Activated CD8-positive, alpha-beta memory T cell treated with anti-CD3 and anti-CD28 coated beads, Interleukin-2, amount 50 U/mL, for 24 hours (primary cell): Measurements from ENCODE around the gene PRR20C.
"Not testable (repeated sequence)": the region's sequence is repeated elsewhere in the genome, so short reads cannot be mapped to it uniquely, and the experiment has no call there.

ENCODE experiments used
- DNase-seq: peaks from one replicate; pipeline ENCODE4 v3.0.0-alpha.2; 2020; ENCODE audit errors: extremely low read depth

PRR20C gene

GRCh38 chr13:57153761-57154160, at the start of gene PRR20C:
Gene PRR20C, plus strand, starts transcription at chr13:57154061. Its CDS starts 387 bp downstream, at chr13:57154448.
- not testable (repeated sequence) for DNase-seq

DNA sequence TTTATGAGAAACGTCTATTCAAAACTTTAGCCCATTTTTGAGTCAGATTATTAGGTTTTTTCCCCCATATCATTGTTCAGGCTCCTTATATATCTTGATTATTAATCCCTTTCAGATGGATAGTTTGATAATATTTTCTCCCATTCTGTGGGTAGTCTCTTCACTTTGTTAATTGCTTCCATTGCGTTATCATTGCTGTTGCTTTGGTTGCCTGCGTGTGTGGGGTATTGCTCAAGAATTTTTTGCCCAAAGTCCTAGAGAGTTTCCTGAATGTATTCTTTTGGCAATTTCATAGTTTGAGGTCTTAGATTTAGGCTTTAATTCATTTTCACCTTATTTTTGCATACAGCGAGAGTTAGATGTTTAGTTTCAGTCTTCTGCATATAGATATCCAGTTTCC, 38.9 kb upstream of the PRR20C start:
- DNase-seq = no peak

DNA sequence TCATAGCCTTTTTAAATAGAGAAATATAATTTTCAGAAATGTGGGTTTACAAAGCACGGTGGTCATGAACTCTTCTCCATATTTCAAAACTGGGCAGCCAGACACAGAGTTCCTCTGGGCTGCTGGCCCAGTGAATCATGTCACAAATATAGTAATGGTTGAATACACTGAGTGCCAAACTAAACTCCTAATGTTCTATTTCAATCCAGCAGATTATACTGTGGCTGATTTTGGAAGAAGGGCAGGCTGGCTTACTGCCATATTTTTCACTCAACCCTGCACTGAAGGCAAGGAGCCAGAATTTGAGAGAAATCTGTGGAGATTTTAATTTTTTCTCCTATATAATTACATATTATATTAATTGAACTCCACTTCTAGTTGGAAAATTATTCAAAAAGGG, 30.2 kb upstream of the PRR20C start:
- DNase-seq = no peak

DNA sequence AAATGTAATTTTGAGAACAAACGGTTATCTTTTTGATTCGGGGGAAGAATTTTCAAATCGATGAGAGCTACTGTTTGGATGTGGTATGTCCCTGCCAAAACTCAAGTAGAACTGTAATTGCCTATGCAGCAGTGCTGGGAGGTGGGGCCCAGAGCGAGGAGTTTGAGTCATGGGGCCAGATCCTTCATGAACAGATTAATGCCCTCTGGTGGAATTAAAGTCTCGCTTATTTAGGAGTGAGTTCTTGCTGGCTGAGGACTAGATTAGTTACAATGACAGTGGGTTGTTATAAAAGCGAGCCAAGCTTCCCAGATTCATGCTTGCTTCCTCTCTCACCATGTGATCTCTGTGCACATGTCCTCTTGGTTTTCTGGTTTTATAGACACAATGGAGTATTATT, 25.0 kb upstream of the PRR20C start:
- DNase-seq = no peak

GRCh38 chr13:57136093-57136492, 17.8 kb upstream of the PRR20C start:
- DNase-seq = no peak

GRCh38 chr13:57137585-57137984, 16.3 kb upstream of the PRR20C start:
- DNase-seq = no peak

- DNase-seq = no peak
These were observed 14.9 kb upstream of the PRR20C start for GRCh38 chr13:57138988-57139387.

DNA sequence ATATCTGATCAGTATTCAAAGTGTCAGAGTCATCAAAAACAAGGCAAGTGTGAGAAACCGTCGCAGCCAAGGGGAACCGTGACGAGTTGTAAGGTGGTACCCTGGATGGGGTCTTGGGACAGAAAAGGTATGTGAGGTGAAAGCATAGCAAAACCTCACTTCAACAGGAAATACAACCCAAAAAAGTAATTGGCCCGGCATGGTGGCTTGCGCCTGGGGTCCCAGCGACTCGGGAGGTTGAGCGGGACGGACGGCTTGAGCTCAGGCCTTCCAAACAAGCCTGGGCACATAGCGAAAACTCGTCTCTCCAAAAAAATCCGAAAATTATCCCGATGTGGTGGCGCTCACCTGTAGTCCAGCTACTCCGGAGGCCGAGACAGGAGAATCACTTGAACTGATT, 14.1 kb upstream of the PRR20C start:
- DNase-seq = not testable (repeated sequence)

- DNase-seq = not testable (repeated sequence)
These were observed 13.5 kb upstream of the PRR20C start, which contains the start of gene PRR20A for GRCh38 chr13:57140235-57140968. Gene PRR20A, plus strand, starts transcription at chr13:57140918. Its CDS starts 387 bp downstream, at chr13:57141305.

DNA sequence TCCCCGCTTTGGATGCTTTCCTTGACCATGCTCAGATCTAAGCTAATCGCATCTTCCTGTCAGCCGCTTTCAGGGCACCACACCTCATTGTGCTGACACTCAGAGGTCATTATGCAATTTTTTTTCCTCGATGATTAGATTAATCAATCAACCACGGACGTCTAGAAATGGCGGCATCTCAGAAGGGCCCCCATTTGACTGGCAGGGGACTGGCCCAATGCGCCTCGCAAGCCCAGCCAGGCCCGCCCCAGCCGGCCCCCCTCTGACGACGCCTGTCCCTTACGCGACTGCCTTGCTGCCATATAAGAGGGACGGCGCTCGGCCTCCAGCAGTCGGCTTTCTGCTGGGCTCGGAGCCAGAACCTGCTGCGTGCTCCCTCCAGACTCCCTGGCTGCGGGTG, 6.7 kb upstream of the PRR20C start, which contains the start of gene PRR20B:
Gene PRR20B, plus strand, starts transcription at position 301 of the 400 bp plus-strand sequence. CDS start 387 bp downstream, outside the sequence.
- DNase-seq = not testable (repeated sequence)

- not testable (repeated sequence) for DNase-seq
These were observed 5.8 kb upstream of the PRR20C start for GRCh38 chr13:57148106-57148505.

DNA sequence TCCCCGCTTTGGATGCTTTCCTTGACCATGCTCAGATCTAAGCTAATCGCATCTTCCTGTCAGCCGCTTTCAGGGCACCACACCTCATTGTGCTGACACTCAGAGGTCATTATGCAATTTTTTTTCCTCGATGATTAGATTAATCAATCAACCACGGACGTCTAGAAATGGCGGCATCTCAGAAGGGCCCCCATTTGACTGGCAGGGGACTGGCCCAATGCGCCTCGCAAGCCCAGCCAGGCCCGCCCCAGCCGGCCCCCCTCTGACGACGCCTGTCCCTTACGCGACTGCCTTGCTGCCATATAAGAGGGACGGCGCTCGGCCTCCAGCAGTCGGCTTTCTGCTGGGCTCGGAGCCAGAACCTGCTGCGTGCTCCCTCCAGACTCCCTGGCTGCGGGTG, 6.5 kb downstream of the PRR20C start, which contains the start of gene PRR20D:
Gene PRR20D, plus strand, starts transcription at position 301 of the 400 bp plus-strand sequence. CDS start 387 bp downstream, outside the sequence.
- DNase-seq = not testable (repeated sequence)

GRCh38 chr13:57166897-57167296, 13.0 kb downstream of the PRR20C start, which contains the start of gene PRR20E:
Gene PRR20E, plus strand, starts transcription at chr13:57167197. Its CDS starts 387 bp downstream, at chr13:57167584.
- not testable (repeated sequence) for DNase-seq

GRCh38 chr13:57191667-57192066, 37.8 kb downstream of the PRR20C start:
- no peak for DNase-seq
